CD14-positive monocyte (primary cell): ENCODE measurements around the gene SORBS2. TPM values are rescaled to one million over a fixed set of nuclear protein-coding genes. Genes with fewer than 3 reads are reported as not detected.
A peak's percentile ranks its signal among the peaks of the same experiment; 100 is the strongest.

Source experiments
- DNase-seq, 3 donors: peaks; one replicate each; pipeline ENCODE4 v3.0.0-alpha.2; 2011 to 2022
- H2AFZ ChIP-seq: 2 replicates; pipeline ENCODE4 v1.6.0; 2012; ENCODE audit warnings: mild to moderate bottlenecking, low read depth, low read length, inconsistent platforms; ENCODE audit not compliant: insufficient read depth, poor library complexity, severe bottlenecking
- H3K27ac ChIP-seq, 2 donors: 1 replicate in 1 of 2; 2 replicates in 1 of 2; pipeline ENCODE4 v1.5.1; 2012 to 2013; ENCODE audit warnings: low read length in 2 of 2, control low read depth in 1 of 2, inconsistent platforms in 1 of 2, low read depth in 1 of 2, mild to moderate bottlenecking in 1 of 2
- H3K27me3 ChIP-seq, 2 donors: one replicate each; pipeline versions ENCODE4 v1.6.0 to v1.6.1; 2011 to 2013; ENCODE audit warnings: low read length in 2 of 2; ENCODE audit not compliant: control insufficient read depth in 2 of 2, insufficient read depth in 2 of 2
- H3K36me3 ChIP-seq, 2 donors: replicated peaks in 1 of 2; 1 replicate in 1 of 2; 2 replicates in 1 of 2; pipeline versions ENCODE4 v1.5.1 to v1.6.1; 2012 to 2013; ENCODE audit warnings: low read length in 2 of 2, control low read depth in 1 of 2, inconsistent platforms in 1 of 2, mild to moderate bottlenecking in 1 of 2; ENCODE audit not compliant: insufficient read depth in 2 of 2, control insufficient read depth in 1 of 2
- H3K4me1 ChIP-seq, 2 donors: 1 replicate in 1 of 2; 2 replicates in 1 of 2; pipeline versions ENCODE4 v1.5.1 to v1.6.1; 2012 to 2013; ENCODE audit warnings: low read length in 2 of 2, control low read depth in 1 of 2, inconsistent platforms in 1 of 2, mild to moderate bottlenecking in 1 of 2, moderate library complexity in 1 of 2; ENCODE audit not compliant: insufficient read depth in 2 of 2, control insufficient read depth in 1 of 2
- H3K4me2 ChIP-seq: replicated peaks from 2 replicates; pipeline ENCODE3; 2012; ENCODE audit warnings: low read length, moderate library complexity, mild to moderate bottlenecking; ENCODE audit not compliant: poor library complexity, severe bottlenecking; ENCODE audit errors: extremely low read depth
- H3K4me3 ChIP-seq, 3 experiments: fragments of 200-600 bp in 1 of 3; sonication (generic) in 1 of 3; replicated peaks in 1 of 3; 1 replicate in 2 of 3; 2 replicates in 1 of 3; pipeline ENCODE4 v1.5.1; 2011 to 2013; ENCODE audit warnings: low read length in 3 of 3, mild to moderate bottlenecking in 3 of 3, control low read depth in 2 of 3, low read depth in 2 of 3, inconsistent platforms in 1 of 3, moderate library complexity in 1 of 3
- H3K79me2 ChIP-seq: 2 replicates; pipeline ENCODE4 v1.6.0; 2012; ENCODE audit warnings: mild to moderate bottlenecking, control low read depth, inconsistent platforms, low read length, moderate library complexity; ENCODE audit not compliant: insufficient read depth
- H3K9ac ChIP-seq: 2 replicates; pipeline ENCODE4 v1.6.0; 2017; ENCODE audit warnings: low read length, mild to moderate bottlenecking; ENCODE audit not compliant: insufficient read depth, poor library complexity, severe bottlenecking
- H3K9me3 ChIP-seq, 2 donors: replicated peaks in 1 of 2; 1 replicate in 1 of 2; 2 replicates in 1 of 2; pipeline versions ENCODE4 v1.5.1 to v1.6.1; 2012 to 2013; ENCODE audit warnings: low read length in 2 of 2, control low read depth in 1 of 2; ENCODE audit not compliant: control insufficient read depth in 1 of 2, insufficient read depth in 1 of 2
- H4K20me1 ChIP-seq: 2 replicates; pipeline ENCODE4 v1.6.0; 2012; ENCODE audit warnings: mild to moderate bottlenecking, low read length, control low read depth, moderate library complexity; ENCODE audit not compliant: insufficient read depth
- H3K27ac Mint-ChIP-seq, 7 donors: one replicate each; pipeline ENCODE4 v1.8.0; 2020; ENCODE audit warnings: mild to moderate bottlenecking in 7 of 7, mixed read lengths in 7 of 7, moderate library complexity in 6 of 7, inconsistent platforms in 2 of 7
- H3K27me3 Mint-ChIP-seq, 3 donors: one replicate each; pipeline ENCODE4 v1.8.0; 2021 to 2022; ENCODE audit warnings: low read depth in 3 of 3, mild to moderate bottlenecking in 3 of 3, mixed read lengths in 3 of 3, moderate library complexity in 3 of 3, inconsistent platforms in 1 of 3
- H3K36me3 Mint-ChIP-seq, 2 donors: one replicate each; pipeline ENCODE4 v1.8.0; 2020; ENCODE audit warnings: mixed read lengths in 2 of 2, inconsistent platforms in 1 of 2, mild to moderate bottlenecking in 1 of 2
- H3K4me1 Mint-ChIP-seq: one replicate; pipeline ENCODE4 v1.8.0; 2020; ENCODE audit warnings: mild to moderate bottlenecking, mixed read lengths
- H3K4me3 Mint-ChIP-seq, 2 donors: one replicate each; pipeline ENCODE4 v1.8.0; 2020; ENCODE audit warnings: mild to moderate bottlenecking in 2 of 2, mixed read lengths in 2 of 2, moderate library complexity in 1 of 2
- H3K9me3 Mint-ChIP-seq, 7 donors: one replicate each; pipeline ENCODE4 v1.8.0; 2020 to 2022; ENCODE audit warnings: mixed read lengths in 7 of 7, mild to moderate bottlenecking in 6 of 7, moderate library complexity in 6 of 7, inconsistent platforms in 2 of 7
- WGBS: methylation state at CpG from one replicate; pipeline ENCODE4 v1.1.5; 2013; ENCODE audit warnings: missing lambda C conversion rate; ENCODE audit not compliant: insufficient coverage; 5-methylcytosine and 5-hydroxymethylcytosine counted together
- intact Hi-C, 2 donors: fragments of 100-400 bp; cut with micrococcal nuclease; formaldehyde crosslinking; loops; one replicate each; pipeline versions ENCODE4 v1.15.0 to v1.15.1; 2023
- polyA plus RNA-seq, 3 donors: library from polyadenylated mRNA; depleted of rRNA in 1 of 3; unstranded in 2 of 3; stranded (reverse) in 1 of 3; fragments of 300-500 nt in 2 of 3; fragments of >200 nt in 1 of 3; fragmentation: Illumina TruSeq in 2 of 3; gene quantifications; 1 replicate in 2 of 3; 2 replicates in 1 of 3; pipeline ENCODE4 v1.2.3, GENCODE V29; 2012 to 2021
- TF ChIP-seq, protein P1 (sequence below): fragments of 200-600 bp; IDR thresholded peaks from one replicate; pipeline ENCODE4 v1.8.0; 2022; ENCODE audit warnings: antibody characterized with exemption, mild to moderate bottlenecking

SORBS2 gene
- polyA plus RNA-seq, 3 donors = not detected

GRCh38 chr4:185597532-185598188, 214.3 kb downstream of the SORBS2 start:
- Histone ChIP-seq H3K4me1 (no peaks in the 10 kb centered on the region), H2AFZ (no peak overlapping the region), H3K79me2 (no peaks in the 10 kb centered on the region), H3K4me2 (no peak overlapping the region), H3K9ac (no peak overlapping the region), H3K27ac (no peak overlapping the region), H3K4me3 (no peak overlapping the region), H3K9me3 (no peaks in the 10 kb centered on the region), H3K36me3 (no peaks in the 10 kb centered on the region), H3K27me3 (peaks cover 3 to 6% of the 10 kb centered on the region in 2 donors), H4K20me1 (no peaks in the 10 kb centered on the region)
- peak; percentile 29 to 57 (median 51) for DNase-seq
- TF ChIP-seq, protein P1, sequence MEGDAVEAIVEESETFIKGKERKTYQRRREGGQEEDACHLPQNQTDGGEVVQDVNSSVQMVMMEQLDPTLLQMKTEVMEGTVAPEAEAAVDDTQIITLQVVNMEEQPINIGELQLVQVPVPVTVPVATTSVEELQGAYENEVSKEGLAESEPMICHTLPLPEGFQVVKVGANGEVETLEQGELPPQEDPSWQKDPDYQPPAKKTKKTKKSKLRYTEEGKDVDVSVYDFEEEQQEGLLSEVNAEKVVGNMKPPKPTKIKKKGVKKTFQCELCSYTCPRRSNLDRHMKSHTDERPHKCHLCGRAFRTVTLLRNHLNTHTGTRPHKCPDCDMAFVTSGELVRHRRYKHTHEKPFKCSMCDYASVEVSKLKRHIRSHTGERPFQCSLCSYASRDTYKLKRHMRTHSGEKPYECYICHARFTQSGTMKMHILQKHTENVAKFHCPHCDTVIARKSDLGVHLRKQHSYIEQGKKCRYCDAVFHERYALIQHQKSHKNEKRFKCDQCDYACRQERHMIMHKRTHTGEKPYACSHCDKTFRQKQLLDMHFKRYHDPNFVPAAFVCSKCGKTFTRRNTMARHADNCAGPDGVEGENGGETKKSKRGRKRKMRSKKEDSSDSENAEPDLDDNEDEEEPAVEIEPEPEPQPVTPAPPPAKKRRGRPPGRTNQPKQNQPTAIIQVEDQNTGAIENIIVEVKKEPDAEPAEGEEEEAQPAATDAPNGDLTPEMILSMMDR = peak; percentile 99
- H3K27me3 Mint-ChIP-seq = peaks cover 8 to 24% (median 20%) of the 10 kb centered on the region in 3 donors
- no peaks in the 10 kb centered on the region for H3K36me3 Mint-ChIP-seq
- H3K27ac Mint-ChIP-seq = no peak overlapping the region
- intact Hi-C loops = no loop called here
- no peak overlapping the region for H3K4me3 Mint-ChIP-seq
- H3K4me1 Mint-ChIP-seq = no peaks in the 10 kb centered on the region
- H3K9me3 Mint-ChIP-seq = no peaks in the 10 kb centered on the region
- 55% methylated on average over 4 of the region's 9 CpGs for WGBS

DNA sequence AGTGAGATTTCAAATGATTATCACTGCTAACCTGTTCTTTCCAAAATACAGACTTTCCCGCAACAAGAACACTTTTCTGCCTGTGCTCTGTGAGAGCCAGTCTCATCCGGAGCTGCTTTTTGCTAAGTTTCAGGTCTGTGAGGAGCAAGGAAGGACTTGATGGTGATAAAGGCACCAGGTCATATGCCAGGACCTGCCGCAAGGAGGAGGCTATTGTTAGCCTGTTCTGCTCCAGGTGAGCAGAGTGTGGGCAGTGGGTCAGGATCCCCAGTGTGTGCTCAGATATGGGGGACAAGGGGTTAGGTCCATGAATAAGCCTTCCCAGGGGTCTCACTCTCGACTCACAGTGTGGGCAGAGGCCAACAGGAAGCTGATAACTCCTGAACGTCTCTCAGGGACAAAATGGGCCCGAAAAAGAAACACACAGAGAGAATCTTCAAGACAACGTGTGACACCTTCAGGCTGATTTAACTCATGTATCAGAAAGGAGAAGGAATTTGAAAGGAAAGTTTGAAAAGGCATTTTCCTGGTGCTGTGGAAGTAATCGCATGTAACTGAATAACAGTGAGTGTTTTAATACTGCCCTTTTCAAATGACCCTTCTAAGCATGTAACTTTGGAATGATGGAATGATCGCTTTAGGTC, 219.0 kb downstream of the SORBS2 start:
- intact Hi-C loops = no loop called here
- no peaks in the 10 kb centered on the region for H3K9me3 Mint-ChIP-seq
- Histone ChIP-seq H3K4me1 (no peaks in the 10 kb centered on the region), H3K4me3 (no peak overlapping the region), H3K27me3 (peaks cover 15 to 17% of the 10 kb centered on the region in 2 donors), H3K27ac (no peak overlapping the region), H3K36me3 (no peaks in the 10 kb centered on the region), H3K4me2 (no peak overlapping the region), H3K9ac (no peak overlapping the region), H3K79me2 (no peaks in the 10 kb centered on the region), H4K20me1 (no peaks in the 10 kb centered on the region), H3K9me3 (no peaks in the 10 kb centered on the region), H2AFZ (no peak overlapping the region)
- H3K27ac Mint-ChIP-seq = no peak overlapping the region
- peaks cover 26 to 40% (median 30%) of the 10 kb centered on the region in 3 donors for H3K27me3 Mint-ChIP-seq
- DNase-seq = no peak
- no peak overlapping the region for H3K4me3 Mint-ChIP-seq
- TF ChIP-seq, protein P1 = no peak
- H3K36me3 Mint-ChIP-seq = no peaks in the 10 kb centered on the region
- H3K4me1 Mint-ChIP-seq = no peaks in the 10 kb centered on the region
- 68% methylated on average over 3 of the region's 9 CpGs for WGBS
